GM21576 (cell line): ENCODE results near the gene LSM6.

Experiments used
- ATAC-seq: cut with Tn5 transposase; IDR thresholded peaks from one replicate; pipeline ENCODE4 v1.9.1; 2021; ENCODE audit warnings: mild to moderate bottlenecking, moderate library complexity; ENCODE audit not compliant: unreplicated experiment

Gene LSM6

DNA sequence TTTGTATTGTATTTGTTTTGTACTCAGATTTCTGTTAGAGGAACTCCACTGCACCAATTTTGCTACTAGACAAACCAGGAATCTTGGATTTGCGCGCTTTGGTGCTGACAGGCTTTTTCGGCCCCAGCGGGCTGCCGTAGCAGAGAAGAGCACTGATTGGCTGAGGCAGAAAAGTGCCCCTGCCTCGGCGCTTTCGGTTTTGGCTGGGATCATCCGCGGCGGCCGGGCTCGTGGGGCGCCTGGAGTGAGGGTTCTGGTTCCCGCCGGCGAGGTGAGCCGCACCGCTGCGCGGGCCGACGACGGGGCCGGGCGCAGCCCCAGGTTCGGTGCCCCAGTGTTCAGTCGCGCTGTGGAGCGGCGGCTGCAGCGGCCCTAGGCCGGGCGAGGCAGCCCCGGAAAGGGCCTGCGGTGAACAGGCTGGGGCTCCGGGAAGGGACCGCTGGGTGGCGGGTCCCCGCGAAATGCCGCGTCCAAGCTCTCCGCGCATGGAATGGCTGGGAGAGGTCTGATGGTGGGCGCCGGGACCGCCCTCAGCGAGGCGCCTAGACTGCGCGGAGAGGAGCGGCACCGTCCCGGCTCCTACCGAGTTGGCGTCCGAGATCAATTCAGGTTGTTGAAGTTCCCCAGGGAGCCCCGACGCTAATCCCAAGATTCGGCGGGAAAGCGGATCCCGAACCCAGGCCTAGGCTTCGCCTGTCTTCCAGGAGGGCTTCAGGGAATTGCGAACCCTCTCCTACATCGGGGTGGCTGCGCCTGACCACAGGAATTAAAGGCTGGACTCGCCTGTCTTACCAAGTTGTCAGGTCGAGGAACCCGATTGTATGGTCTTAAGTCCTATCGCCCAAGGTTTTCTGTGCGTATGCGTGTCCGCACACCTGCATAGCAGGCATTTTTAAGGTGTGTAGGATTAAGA, at the start of gene LSM6:
Gene LSM6, plus strand, starts transcription at position 178 of the 913 bp plus-strand sequence. CDS start 7,204 bp downstream, outside the sequence.
- ATAC-seq, result peak; percentile 90

DNA sequence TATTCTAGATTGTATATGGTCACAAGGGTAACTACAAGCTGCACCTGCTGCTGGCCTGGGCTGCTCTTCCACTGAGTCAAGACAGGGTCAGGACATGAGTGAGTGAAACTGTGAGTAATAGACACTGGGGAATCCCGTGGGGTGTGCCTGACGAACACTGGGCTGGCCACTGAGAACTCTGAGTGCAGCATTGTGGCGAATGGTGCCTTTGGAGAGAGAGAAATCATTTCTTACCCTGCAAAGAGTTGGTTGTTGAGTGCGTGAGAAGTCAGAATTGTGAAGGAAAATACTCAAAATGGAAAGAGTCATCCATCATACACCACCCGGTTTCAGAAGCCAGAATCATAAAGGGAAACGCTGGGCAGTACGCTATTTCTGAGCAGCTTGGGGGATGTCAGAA, 43.1 kb upstream of the LSM6 start:
- ATAC-seq, result peak; percentile 98

DNA sequence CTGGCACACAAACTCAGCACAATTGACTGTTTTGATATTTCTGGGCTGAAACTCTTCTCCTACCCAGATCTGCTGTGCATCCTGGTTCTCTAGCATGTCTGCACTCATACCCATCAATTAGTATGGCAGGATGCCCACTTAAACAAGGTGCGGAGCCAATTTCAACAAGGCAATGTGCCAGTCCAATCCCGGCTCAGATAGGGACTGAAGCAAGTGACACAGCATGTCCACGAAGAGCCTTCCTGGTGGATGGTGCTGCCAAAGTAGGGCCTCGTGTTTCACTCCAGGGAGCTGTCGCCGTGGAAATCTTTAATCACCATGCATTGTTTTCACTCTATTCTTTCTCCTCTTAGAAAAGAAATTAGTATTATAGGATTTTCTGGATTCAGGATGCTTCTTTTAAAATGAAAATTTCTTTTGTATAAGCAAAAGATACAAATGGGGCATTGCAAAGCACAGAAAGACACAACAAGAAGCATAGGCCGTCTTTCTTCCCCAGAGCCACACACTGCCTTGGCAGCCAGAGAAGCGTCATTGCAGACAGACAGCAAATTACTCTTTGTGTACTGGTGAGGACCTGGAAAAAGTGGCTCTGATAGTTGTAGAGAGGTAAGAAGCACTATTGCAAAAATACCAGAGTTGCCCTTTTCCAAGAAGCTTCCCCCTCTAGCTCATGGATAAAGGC, 40.6 kb upstream of the LSM6 start:
- ATAC-seq, result no peak

DNA sequence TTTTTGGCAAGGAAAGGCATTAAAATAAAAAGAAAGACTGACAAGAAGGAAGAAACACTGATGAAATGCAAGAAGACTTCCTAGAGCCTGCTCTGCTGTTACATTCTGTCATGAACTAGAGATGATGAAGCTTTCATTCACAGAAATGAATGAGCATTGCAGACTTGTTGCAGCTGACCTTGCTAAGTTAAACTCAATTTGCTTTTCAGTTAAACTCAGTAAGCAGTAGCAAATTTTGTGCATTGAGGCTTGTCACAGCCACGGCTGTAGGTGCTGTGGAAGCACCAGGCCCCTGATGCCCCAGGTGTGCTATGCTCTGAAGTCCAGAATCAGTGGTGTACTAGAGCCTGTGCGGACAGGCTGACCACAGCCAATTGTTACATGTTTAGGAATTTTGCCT, 39.6 kb upstream of the LSM6 start:
- no peak for ATAC-seq

DNA sequence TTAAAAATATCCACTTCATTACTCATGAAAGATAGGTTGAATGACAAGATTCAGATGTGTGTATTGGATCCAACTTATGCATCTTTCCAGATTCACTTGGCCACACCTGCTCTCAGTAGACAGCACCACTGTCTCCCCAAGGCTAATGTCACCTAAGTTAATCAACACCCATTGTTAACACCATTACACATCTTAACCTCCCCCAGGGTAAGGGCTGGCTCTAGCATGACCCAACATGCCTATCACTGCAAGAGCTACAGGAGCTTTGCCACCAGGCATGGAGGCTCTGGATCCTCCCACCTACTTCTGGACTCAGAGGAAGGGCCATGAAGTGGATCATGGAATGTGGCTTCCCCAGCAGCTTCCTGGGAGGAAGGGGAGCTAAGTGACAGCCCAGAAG, 32.8 kb upstream of the LSM6 start:
- ATAC-seq, result no peak

DNA sequence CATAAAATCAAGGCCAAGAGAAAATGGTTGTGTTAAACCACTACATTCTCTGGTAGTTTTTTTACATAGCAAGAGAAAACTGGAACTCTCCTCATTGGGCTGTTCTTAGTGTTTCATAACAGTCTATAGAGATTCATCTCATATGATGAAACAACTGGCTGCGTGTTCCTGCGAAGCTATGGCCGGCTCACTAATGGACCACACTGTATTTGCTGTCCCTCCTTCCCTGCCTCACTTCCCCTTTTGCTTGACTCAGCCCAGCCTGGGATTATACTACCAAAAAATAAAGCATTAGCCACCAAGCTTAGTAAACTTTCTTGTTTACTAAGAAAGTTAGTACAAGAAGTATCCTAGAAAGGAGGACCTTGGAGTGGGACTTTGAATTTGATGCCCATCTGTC, 31.6 kb upstream of the LSM6 start:
- ATAC-seq, result no peak

DNA sequence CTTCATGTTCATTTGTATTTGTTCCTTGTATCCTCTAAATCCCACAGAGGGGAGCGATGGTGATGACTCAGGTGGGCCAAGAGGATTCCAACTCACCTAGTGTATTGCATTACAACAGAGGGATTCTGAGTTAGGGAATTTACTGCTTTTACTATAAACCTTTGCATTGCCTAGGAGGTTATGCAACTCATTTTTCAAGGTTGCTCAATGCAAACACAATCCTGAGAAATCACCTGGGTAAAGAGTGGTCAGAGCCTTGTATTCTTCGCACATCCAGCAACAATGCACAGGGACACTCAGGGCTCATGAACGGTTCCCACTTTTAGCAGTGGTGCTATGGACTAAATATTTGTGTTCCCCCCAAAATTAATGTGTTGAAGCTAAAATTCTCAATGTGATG, 28.6 kb upstream of the LSM6 start:
- ATAC-seq, result no peak

DNA sequence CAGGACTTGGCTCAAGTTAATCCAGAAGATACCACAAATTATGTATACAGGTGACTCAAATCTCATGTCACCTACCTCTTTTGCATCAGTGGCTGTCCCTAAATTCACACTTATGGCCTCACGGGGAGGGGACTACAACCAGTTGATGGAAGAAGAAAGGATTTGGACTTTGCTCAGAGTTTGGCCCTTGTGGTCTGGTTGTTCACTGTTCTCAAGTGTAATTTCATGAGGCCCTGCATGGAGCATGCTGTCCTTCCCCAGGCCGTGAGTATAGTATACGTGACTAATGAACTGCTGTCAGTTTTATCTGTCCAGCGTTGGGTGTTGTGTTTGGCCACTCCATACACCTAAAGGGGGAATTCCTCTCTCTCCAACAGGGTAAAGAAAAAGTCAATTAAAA, 27.5 kb upstream of the LSM6 start:
- ATAC-seq, result no peak

DNA sequence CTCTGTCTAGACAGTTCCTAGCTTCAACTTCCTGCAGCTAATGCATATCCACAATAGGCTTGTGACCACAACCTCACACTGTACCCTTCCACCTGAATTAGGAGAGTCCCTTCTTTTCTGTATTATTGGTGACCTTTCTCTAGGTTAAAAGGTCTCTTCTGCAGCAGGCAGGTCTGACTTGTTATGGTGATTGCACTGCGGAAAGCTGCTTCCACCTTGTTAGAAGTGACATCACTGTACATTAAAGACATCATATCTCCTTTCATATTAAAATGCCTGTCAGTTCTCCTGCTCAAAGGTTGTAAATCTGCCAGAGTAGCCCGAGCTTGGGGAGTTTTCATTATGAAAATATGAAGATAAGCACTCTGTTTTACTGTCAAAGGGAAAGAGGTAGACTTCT, 21.5 kb upstream of the LSM6 start:
- ATAC-seq, result no peak

DNA sequence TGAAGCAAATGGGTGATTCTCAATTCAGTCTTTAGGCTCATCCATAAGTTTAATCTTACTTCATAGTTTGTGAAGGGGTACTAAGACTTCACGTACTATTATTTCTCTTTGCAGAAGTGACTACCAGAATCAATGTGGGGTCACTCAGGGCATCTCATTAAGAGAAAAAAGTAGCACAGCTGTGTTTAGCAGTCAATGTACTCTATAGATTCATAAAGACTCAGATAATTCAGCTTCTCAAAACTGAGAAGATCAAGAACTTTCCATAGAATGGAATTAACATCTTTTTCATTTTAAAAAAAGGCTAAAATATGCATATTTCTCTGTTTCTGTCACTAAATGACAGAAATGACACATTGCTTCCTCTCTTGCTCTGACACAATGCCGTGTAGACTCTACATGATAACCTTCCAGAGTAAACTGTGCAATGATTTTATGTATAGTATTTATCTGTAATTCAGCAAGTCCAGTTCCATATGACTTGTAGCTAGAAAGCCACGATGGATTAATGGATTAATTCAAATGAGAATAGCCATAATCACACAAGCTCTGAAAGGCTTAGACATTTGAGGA, 20.3 kb upstream of the LSM6 start:
- ATAC-seq, result no peak

DNA sequence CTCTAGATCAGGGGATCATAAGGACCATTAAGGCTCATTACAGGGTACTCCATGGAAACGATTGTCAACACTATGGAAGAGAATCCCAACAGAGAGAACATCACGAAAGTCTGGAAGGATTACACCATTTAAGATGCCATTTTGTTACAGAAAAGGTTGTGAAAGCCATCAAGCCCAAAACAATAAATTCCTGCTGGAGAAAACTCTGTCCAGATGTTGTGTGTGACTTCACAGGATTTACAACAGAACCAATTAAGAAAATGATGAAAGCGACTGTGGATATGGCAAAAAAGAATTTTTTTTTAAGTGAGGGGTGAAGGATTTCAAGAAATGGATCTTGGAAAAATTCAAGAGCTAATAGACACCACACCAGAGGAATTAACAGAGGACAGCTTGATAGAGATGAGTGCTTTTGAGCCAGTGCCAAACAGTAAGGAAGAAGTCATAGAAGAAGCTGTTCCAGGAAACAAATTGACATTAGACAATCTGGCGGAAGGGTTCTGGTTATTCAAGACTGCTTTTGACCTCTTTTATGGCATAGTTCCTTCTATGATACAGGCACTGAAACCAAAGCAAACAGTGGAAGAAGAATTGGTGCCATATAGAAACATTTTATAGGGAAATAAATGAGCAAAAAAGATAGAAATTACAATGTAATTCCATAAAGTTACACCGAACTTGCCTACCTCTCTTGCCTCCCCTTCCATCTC, 17.3 kb upstream of the LSM6 start:
- no peak for ATAC-seq

DNA sequence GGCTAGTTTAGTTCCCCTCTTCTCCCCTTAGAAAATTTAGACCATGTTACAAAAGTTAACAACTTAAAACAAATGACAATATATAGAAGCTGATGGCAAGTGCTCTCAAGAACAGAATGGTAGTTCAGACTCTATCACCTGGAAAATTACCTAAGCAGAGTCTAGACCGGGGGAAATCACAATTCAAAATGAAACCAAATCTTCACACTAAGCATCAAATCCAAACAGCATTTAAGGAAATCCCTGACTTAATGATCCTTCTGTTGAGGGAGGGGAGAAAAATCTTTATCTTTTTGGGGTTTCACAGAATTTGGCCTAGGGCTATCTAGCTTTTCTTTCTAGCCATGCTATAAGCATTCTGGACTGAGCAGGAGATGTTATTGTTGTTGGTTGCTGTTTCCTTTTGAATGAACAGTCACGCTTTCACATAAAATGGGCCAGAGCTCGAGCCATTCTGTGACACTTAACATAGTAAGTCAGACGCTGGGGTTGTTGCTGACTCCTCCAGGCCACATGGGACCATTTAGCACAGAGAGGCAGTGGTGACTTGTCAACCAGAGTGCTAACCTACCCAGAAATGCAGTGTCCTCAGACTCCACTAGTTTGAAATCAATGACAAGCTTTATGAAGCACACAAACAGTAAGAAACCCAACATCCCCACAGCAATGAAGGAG, 16.0 kb upstream of the LSM6 start:
- ATAC-seq, result peak; percentile 79

DNA sequence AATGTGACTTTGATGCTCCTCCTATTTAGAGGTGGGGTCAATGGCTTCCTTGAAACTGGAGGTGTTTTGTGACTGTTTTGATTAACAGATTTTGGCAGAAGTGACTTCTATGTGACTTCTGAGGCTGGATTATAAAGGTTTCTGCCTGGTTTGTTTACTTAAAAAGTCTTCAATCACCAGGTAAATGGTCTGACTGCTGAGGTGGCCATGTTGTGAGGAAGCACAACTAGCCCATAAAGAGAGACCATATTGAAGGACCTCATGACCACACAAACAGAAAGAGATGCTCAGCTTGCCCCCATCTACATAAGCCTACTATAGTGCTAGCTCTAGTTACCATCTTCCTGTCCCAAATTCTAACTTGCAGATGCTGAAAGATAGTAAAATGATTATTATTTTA, 14.3 kb upstream of the LSM6 start:
- ATAC-seq, result no peak

DNA sequence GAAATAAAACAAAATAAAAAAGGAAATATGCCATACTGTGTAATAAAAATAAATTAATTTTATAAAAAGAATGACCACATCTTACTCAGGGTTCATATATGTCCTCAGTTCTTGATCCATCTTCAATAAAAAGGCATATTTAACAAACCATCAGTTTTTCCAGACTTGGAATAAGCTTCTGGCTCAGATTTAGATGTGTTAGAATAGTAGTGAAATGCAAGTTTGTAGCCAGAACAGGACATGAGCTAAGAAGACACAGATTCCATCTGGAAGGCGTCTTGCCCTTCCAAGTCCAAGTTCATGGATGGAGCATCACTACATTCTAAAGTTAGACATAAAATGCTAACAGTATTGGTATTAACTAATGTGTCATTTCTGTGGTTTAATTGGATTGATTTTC, 10.3 kb upstream of the LSM6 start:
- ATAC-seq, result no peak

DNA sequence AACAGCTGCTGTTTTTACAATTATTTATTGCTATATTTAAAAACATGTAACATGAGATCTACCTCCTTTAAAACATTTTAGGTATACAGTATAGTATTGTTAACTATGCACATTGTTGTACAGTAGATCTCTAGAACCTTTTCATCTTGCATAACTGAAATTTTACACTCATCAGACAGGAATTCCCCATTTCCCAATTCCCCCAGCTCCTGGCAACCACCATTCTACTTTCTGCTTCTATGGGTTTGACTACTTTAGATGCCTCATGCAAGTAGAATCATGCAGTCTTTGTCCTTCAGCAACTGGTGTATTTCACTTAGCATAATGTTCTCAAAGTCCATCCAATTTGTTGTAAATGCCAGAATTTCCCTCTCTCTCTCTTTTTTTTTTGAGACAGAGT, 9.7 kb upstream of the LSM6 start:
- ATAC-seq, result no peak

DNA sequence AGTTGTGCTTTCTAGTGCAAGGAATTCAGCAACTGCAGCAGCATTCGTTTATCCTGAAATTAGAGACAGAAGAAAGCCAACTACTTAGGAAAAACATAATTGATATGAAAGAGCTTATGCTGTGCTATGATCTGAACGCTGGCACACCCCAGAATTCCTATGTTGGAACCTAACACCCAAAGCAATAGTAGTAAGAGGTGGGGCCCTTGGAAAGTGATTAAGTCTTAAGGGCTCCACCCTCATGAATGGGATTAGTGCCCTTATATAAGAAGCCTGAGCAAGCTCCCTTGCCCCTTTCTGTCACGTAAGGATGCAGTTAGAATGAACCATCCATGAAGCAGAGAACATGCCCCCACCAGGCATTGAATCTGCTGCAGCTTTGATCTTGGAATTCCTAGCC, 5.4 kb upstream of the LSM6 start:
- ATAC-seq, result no peak

DNA sequence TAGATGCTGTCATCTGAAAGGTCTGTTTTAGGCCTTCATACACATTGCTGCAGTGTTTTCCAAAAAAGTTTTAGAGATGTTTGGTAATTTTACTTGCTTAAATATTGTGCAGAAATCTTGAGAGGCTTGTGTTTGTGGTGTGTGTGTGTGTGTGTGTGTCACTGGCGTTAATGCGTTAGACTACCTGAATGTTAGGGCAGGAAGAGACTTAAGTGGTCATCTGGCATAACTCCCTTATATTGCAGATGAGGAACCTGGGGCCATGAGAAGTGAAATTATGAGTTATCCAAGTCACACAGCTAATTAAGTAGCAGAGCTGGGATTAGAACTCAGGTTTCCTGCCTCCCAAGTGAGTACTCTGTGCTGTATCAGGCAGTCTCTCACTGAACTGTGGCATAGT, 1.4 kb downstream of the LSM6 start:
- ATAC-seq, result no peak

DNA sequence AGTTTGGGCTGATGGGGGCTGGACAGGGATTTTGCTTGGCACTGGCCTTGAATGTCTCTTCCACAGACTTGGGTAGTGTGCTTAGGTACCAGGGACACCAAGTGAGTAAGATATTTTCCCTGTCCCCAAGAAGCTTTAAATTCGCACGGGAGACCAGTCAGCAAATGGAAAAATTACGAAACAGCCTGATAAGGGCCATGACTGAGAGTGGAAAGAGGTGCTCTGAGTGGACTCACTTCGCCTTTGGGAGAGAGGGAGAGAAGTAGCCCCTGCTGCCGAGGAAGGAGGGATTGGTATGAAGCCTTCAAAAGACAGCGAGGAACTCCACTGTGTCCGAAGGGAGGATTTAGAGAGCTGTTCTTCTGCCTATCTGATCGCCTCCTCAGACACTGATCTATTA, 2.6 kb downstream of the LSM6 start:
- ATAC-seq, result no peak

DNA sequence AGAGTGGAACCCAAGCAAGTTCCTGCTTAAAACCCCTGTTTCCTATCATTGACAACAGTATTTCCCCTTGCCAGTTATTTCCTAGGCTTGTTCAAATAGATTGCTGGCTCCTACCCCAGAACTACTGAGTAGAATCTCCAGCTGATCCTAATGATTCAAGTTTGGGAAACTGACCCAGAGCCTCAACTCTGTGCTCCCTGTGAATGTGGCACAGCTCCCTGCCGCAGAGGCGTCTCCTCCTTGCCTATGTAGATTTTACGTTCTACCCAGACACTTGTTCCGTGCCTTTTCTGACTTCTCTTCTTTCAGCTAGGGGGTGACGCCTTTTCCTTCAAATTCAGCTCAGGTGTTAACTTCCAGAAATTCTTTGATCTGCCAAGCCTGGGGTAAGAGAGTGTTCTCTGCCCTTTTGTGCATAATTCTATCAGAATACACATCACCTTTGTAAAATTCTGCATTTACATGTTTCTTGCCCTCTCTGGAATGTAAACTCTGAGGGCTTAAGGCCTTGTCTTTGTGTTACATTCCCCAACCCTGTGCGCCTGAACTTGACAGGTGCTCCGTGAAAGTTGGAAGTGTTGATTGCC, 4.4 kb downstream of the LSM6 start:
- no peak for ATAC-seq

DNA sequence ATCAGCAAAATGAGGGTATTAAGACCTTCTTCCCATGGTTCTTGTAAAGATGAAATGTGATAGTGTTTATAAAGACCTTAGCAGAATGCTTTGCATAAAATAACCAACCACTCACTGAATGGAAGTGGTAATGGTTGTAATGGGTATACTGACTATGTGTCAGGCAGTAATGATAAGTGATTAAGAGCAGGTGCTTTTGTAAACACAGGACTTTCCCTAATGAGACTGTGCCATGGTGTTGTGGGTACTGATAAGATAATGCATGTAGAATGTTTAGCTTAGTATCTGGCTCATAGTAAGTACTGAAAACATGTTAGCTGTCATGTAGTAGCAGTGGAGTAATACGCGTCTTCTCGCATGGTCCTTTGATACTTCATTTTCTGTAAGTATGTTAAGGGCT, 6.9 kb downstream of the LSM6 start:
- no peak for ATAC-seq
